RWPE1 (cell line): Measurements from ENCODE around the gene LGALS16.
"Not testable (repeated sequence)": the region's sequence is repeated elsewhere in the genome, so short reads cannot be mapped to it uniquely, and the experiment has no call there.

ENCODE experiments used
- CTCF ChIA-PET: fragments of 350-600 bp; sonication (Branson Sonifier 250); formaldehyde crosslinking; extraction: SDS; loops from one replicate; lab custom pipeline; 2021; lab: Yijun Ruan, JAX
- POLR2A ChIA-PET: fragments of 400-600 bp; formaldehyde crosslinking; extraction: SDS; loops from one replicate; lab custom pipeline; 2020; ENCODE audit warnings: antibody characterized with exemption; ENCODE audit not compliant: low non-redundant PET; lab: Yijun Ruan, JAX
- DNase-seq: peaks from one replicate; pipeline ENCODE4 v3.0.0; 2012; ENCODE audit warnings: low spot score
- H3K27ac ChIP-seq: fragments of 450-650 bp; 2 replicates; pipeline ENCODE4 v1.5.1; 2017
- TF ChIP-seq, protein P1 (sequence below): fragments of 450-650 bp; conservative IDR thresholded peaks from 2 replicates; pipeline ENCODE4 v1.5.1; 2017; ENCODE audit warnings: low read depth, mild to moderate bottlenecking

LGALS16 gene, protein sequence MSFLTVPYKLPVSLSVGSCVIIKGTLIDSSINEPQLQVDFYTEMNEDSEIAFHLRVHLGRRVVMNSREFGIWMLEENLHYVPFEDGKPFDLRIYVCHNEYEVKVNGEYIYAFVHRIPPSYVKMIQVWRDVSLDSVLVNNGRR

DNA sequence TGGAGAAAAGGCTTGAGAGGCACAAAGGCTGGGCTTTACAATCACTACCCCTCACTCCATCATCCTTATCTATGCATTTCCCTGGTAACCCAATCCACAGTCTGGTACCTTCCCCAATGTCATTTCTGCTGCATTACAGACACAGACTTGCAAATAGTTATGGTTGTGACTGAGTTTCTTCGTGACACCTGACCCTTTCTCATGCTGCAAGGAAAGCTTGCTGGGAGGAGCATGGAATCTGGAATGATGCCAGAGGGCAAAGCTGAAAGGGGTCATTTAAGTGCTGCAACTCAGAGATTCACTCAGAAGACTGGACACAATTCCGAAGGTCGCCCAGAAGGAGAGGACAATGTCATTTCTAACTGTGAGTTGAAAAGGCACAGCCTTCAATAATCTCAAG, at the start of gene LGALS16:
Gene LGALS16 (plus strand): TSS at position 301 of the 400 bp plus-strand sequence. CDS start 49 bp downstream, at position 350.
- DNase-seq, result no peak
- CTCF ChIA-PET, result no interaction called here
- H3K27ac ChIP-seq, result no peak within 1 kb of the TSS
- POLR2A ChIA-PET, result no interaction called here
- TF ChIP-seq, protein P1, sequence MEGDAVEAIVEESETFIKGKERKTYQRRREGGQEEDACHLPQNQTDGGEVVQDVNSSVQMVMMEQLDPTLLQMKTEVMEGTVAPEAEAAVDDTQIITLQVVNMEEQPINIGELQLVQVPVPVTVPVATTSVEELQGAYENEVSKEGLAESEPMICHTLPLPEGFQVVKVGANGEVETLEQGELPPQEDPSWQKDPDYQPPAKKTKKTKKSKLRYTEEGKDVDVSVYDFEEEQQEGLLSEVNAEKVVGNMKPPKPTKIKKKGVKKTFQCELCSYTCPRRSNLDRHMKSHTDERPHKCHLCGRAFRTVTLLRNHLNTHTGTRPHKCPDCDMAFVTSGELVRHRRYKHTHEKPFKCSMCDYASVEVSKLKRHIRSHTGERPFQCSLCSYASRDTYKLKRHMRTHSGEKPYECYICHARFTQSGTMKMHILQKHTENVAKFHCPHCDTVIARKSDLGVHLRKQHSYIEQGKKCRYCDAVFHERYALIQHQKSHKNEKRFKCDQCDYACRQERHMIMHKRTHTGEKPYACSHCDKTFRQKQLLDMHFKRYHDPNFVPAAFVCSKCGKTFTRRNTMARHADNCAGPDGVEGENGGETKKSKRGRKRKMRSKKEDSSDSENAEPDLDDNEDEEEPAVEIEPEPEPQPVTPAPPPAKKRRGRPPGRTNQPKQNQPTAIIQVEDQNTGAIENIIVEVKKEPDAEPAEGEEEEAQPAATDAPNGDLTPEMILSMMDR, result no peak

DNA sequence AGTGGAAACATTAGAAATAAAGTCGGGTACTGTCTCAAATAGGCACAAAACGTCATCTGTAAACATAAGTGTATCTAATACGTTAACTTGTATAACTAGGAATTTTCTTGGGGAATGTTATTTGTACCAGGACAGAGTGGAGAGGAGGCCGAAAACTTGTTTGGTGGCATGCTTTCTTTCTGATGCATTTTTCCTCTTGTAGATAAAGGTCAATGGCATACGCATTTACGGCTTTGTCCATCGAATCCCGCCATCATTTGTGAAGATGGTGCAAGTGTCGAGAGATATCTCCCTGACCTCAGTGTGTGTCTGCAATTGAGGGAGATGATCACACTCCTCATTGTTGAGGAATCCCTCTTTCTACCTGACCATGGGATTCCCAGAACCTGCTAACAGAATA, 48.7 kb upstream of the LGALS16 start:
- TF ChIP-seq, protein P1, result no peak
- ChIA-PET POLR2A (no interaction called here), CTCF (no interaction called here)
- no peak overlapping the region for H3K27ac ChIP-seq
- no peak for DNase-seq

DNA sequence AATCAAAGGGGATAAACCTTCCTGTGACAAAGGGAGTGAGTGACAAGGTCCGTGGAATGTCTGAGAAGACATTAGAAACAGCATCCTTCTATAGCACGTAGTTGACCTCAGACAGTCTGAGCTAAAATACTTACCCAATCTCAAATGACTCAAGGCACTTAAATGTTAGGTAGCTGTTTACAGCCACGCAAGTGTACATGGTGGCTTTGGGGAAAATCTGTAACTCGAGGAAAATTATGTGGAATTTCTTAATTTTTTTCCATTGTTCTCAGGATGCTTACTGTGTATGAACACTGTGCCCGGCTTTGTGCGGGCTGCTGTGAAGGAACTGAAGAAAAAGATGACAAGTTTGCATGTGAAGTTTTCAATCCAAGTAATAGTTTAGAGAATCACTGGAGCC, 48.2 kb upstream of the LGALS16 start:
- CTCF ChIA-PET, result no interaction called here
- POLR2A ChIA-PET, result no interaction called here
- no peak overlapping the region for H3K27ac ChIP-seq
- no peak for DNase-seq
- TF ChIP-seq, protein P1, result no peak

DNA sequence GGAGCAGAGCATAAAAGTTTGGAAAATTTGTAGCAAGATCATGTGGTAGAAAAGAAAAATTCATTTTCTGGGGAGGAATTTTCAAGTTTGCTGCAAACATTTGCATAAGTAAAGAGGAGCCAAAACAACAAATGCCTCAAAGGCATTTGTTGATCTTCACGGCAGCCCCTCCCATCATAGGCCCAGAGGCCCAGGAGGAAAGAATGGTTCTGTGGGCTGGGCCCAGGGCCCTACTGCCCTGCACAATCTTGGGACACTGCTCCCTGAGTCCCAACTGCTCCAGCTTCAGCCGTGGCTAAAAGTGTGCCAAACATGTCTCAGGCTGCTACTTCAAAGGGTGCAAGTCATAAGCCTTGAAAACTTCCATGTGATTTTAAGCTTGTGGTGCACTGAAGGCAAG, 42.1 kb upstream of the LGALS16 start:
- ChIA-PET CTCF (no interaction called here), POLR2A (no interaction called here)
- TF ChIP-seq, protein P1, result no peak

DNA sequence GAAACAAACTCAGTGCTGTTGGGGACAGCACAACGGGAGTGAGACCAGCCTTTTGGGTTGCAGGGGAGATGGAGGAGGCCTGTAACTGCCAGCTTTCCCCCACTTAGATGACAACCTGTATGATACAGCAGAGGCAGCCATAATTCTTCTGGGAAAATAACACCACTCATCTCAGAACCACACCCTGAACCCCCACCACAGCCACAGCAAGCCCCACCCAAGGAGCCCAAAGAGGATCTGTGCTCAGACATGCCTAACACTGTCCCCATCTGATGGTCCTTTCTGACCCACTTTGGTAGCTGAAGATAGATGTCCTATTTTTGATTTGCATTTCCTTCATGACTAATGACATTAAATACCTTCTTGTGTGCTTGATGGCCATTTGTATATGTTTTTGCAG, 38.0 kb upstream of the LGALS16 start:
- TF ChIP-seq, protein P1, result no peak
- no peak overlapping the region for H3K27ac ChIP-seq
- POLR2A ChIA-PET, result no interaction called here
- no peak for DNase-seq
- CTCF ChIA-PET, result no interaction called here

More for the DNA sequence above, 42.1 kb upstream of the LGALS16 start:
- DNase-seq, result no peak
- H3K27ac ChIP-seq, result no peak overlapping the region

DNA sequence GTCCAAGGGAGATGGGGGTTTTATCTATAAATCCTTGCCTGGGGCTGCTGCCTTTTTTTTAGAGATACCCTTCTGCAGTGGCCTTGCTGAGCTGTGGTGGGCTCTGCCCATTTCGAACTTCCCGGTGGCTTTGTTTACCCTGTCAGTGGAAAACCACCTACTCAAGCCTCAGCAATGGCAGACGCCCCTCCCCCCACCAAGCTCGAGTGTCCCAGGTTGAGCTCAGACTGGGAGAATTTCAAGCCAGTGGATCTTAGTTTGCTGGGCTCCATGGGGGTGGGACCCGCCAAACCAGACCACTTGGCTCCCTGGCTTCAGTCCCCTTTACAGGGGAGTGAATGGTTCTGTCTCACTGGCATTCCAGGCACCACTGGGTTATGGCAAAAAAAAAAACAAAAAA, 31.8 kb upstream of the LGALS16 start:
- POLR2A ChIA-PET, result no interaction called here
- no peak for DNase-seq
- CTCF ChIA-PET, result interaction anchor here (0.6 kb wide), 1 partner anchor 73 kb away, joined by 3 read pairs; no protein-coding TSS in a partner anchor

DNA sequence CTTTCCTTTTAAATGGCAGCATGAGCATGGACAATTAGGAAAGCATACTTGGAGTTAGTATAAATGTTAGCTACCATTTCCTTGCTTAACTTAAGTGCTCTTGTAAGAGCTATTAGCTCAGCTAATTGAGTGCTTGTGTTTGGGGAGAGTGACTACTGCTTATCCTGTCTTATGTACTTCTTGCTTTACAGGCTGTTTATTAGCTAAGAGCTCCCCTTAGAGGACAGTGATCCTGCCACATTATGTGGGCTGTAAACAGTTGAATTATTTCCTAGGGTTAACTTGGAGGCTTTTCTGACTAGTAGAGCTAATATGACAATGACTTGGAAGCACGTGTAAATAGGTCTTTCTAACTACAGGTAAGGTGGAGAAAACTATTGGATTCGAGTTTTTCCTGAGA, 28.1 kb upstream of the LGALS16 start:
- POLR2A ChIA-PET, H3K27ac ChIP-seq, DNase-seq: not testable (repeated sequence)
- CTCF ChIA-PET, result interaction anchor here (0.6 kb wide), 2 partner anchors 171 to 753 kb away, joined by 6 to 7 read pairs; no protein-coding TSS in a partner anchor

More for the DNA sequence above, 31.8 kb upstream of the LGALS16 start:
- TF ChIP-seq, protein P1, result no peak
- H3K27ac ChIP-seq, result no peak overlapping the region
